Measurements from ENCODE around the gene APC2. TPM values are rescaled to one million over a fixed set of nuclear protein-coding genes. Genes with fewer than 3 reads are reported as not detected.

APC2 gene
- total RNA-seq, 1 experiment from 2014 or later, result 0.68 TPM

DNA sequence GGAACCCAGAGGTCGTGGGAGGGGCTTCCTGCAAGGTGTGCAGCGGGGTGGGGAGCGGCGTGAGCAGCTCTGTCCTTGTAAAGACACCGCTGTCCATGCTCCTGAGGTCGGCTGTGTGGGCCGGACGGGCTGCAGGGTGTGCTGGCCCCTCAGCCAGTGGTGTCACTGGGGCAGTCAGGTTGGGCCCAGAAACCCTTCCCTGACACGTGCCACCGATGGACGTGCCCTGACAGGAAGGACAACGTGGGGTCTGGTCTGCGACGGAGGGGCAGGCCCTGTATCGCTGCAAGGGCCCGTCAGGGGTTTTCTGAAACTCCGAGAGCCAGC is 15.9 kb upstream of the APC2 start:
- Histone ChIP-seq H2BK20ac (ENCODE audit: low read depth, low read length, poor library complexity, severe bottlenecking) (no peak overlapping the region), H2BK5ac (ENCODE audit: insufficient read length, low read length) (no peak overlapping the region), H4K91ac (ENCODE audit: insufficient read length, low read depth, low read length) (no peak overlapping the region), H3K4ac (ENCODE audit: low read depth, low read length) (no peak overlapping the region), H3K27ac (ENCODE audit: insufficient read length, low read depth, low read length) (no peak overlapping the region), H2BK15ac (ENCODE audit: low read depth, low read length) (no peak overlapping the region), H3T11ph (ENCODE audit: low read length) (no peak overlapping the region), H4K20me1 (ENCODE audit: control insufficient read depth, insufficient read depth, insufficient read length) (no peaks in the 10 kb centered on the region), H3K9me3 (ENCODE audit: control insufficient read depth, low read depth, low read length) (no peaks in the 10 kb centered on the region), H2AFZ (ENCODE audit: low read length) (no peak overlapping the region), H3K79me2 (ENCODE audit: insufficient read depth, low read length) (peaks cover 5% of the 10 kb centered on the region; the same call in 1 of the 2 replicates), H2BK12ac (ENCODE audit: insufficient read length, low read depth, low read length) (no peak overlapping the region), H2AK5ac (ENCODE audit: insufficient read length, low read length) (no peak overlapping the region), H3K18ac (ENCODE audit: insufficient read length, low read depth, low read length) (no peak overlapping the region), H3K14ac (ENCODE audit: insufficient read depth, low read length) (no peak overlapping the region), H3K9ac (ENCODE audit: extremely low read depth, insufficient read length, low read length) (no peak overlapping the region), H3K23ac (ENCODE audit: insufficient read length, low read depth, low read length) (no peak overlapping the region), H3K4me2 (ENCODE audit: insufficient read depth, insufficient read length, low read length) (no peak overlapping the region), H4K8ac (replicated peaks; ENCODE audit: insufficient read length, low read depth, low read length) (no peak overlapping the region), H3K56ac (ENCODE audit: insufficient read length, low read depth, low read length) (no peak overlapping the region), H3K23me2 (ENCODE audit: insufficient read length, low read depth, low read length, poor library complexity, severe bottlenecking) (peaks cover 1% of the 10 kb centered on the region), H4K5ac (ENCODE audit: insufficient read length, low read depth, low read length) (no peak overlapping the region), H2BK120ac (ENCODE audit: low read depth, low read length, poor library complexity, severe bottlenecking) (no peak overlapping the region), H3K4me1 (ENCODE audit: insufficient read depth, low read length) (no peaks in the 10 kb centered on the region), H3K27me3 (ENCODE audit: insufficient read depth, low read length) (no peaks in the 10 kb centered on the region), H3K79me1 (ENCODE audit: insufficient read depth, low read depth, low read length, poor library complexity, severe bottlenecking) (no peaks in the 10 kb centered on the region)
- WGBS (ENCODE audit: extremely low coverage, insufficient read length, low lambda C conversion rate), result no CpG with 5 or more reads among the region's 17 CpGs
- H3K4me1 Mint-ChIP-seq, result peaks cover 0 to under 1% of the 10 kb centered on the region in 2 experiments; a peak in 2 of 4 replicates
- TF ChIP-seq, protein P1, sequence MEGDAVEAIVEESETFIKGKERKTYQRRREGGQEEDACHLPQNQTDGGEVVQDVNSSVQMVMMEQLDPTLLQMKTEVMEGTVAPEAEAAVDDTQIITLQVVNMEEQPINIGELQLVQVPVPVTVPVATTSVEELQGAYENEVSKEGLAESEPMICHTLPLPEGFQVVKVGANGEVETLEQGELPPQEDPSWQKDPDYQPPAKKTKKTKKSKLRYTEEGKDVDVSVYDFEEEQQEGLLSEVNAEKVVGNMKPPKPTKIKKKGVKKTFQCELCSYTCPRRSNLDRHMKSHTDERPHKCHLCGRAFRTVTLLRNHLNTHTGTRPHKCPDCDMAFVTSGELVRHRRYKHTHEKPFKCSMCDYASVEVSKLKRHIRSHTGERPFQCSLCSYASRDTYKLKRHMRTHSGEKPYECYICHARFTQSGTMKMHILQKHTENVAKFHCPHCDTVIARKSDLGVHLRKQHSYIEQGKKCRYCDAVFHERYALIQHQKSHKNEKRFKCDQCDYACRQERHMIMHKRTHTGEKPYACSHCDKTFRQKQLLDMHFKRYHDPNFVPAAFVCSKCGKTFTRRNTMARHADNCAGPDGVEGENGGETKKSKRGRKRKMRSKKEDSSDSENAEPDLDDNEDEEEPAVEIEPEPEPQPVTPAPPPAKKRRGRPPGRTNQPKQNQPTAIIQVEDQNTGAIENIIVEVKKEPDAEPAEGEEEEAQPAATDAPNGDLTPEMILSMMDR (conservative IDR thresholded peaks at IDR 0.05), result no peak
- peaks cover 17 to 54% (median 39%) of the 10 kb centered on the region in 3 experiments; a peak in 6 of 7 replicates for H3K36me3 Mint-ChIP-seq (ENCODE audit: insufficient read depth in 1 of 3, low read depth in 3 of 3)
- H3K9me3 Mint-ChIP-seq, result no peaks in the 10 kb centered on the region
- DNase-seq, result no peak
- no peaks in the 10 kb centered on the region; the same call in 1 of the 2 replicates for H3K27me3 Mint-ChIP-seq (ENCODE audit: low read depth)
- no peak overlapping the region for H3K4me3 Mint-ChIP-seq
- no peak overlapping the region for H3K27ac Mint-ChIP-seq
